NT2/D1 (cell line): Measurements from ENCODE around the gene C19orf33.

Experiments
- DNase-seq: peaks from one replicate; pipeline ENCODE4 v3.0.0-alpha.2; 2011; ENCODE audit warnings: low read depth, low spot score
- H3K27me3 ChIP-seq: 2 replicates; pipeline ENCODE4 v1.6.0; 2011; ENCODE audit warnings: mild to moderate bottlenecking; ENCODE audit not compliant: insufficient read length, insufficient read depth
- H3K36me3 ChIP-seq: 2 replicates; pipeline ENCODE4 v1.6.1; 2011; ENCODE audit warnings: mild to moderate bottlenecking, low read length, mixed read lengths; ENCODE audit not compliant: insufficient read depth, insufficient read length
- H3K4me1 ChIP-seq: 2 replicates; pipeline ENCODE4 v1.5.1; 2011; ENCODE audit not compliant: insufficient read depth, insufficient read length
- H3K4me3 ChIP-seq: 2 replicates; pipeline ENCODE4 v1.5.1; 2011; ENCODE audit warnings: low read depth; ENCODE audit not compliant: insufficient read length
- H3K9ac ChIP-seq: 2 replicates; pipeline ENCODE4 v1.6.0; 2011; ENCODE audit warnings: low read depth; ENCODE audit not compliant: insufficient read length
- H3K9me3 ChIP-seq: 2 replicates; pipeline ENCODE4 v1.5.1; 2011; ENCODE audit warnings: mild to moderate bottlenecking, low read length; ENCODE audit not compliant: insufficient read depth
- SUZ12 ChIP-seq: IDR thresholded peaks from 2 replicates; pipeline ENCODE4 v1.6.1; 2011; ENCODE audit not compliant: insufficient read length, insufficient read depth; ENCODE audit errors: extremely low read depth
- YY1 ChIP-seq: IDR thresholded peaks from 2 replicates; pipeline ENCODE4 v1.6.1; 2011; ENCODE audit not compliant: insufficient read length, insufficient read depth
- ZNF274 ChIP-seq: IDR thresholded peaks from 2 replicates; pipeline ENCODE4 v1.6.1; 2011; ENCODE audit warnings: mild to moderate bottlenecking, low read depth, low read length

Gene C19orf33

DNA sequence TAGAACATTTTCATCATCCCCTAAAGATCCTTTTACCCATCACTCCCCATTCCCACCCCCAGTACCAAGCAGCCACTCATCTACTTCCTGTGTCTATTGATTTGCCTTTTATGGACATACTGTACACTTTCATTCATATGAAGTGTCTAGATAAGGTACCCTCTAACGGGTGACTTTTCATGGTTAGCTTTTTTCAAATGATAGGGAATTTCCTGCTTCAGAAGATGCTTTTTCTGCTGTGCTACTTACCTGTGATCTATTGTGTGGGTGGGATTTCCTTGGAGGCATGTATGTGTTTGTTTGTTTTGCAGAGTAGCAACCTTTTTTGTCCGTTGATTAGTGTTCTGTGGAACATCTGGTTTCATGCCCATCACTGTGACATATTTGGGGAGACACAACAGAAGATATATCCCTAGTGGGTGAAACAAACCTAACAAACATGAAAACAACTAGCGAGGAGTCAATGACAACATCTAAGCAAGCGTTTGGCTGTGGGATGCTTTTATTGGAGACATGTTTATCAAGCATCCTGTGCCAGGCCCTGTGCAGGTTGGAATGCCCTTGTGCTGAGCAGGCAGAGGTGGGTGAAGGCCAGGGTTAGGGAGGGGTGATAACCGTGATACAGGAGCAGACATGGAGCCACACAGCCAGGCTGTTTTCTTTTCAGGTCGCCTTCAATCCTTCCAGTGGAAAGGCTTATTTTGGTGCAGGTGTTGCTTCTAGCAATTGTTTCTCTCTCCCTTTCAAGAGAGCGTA is 22.1 kb upstream of the C19orf33 start:
- no peak for DNase-seq
- Histone ChIP-seq H3K4me3 (no peak overlapping the region), H3K4me1 (peaks cover 4% of the 10 kb centered on the region), H3K9me3 (no peaks in the 10 kb centered on the region), H3K9ac (no peak overlapping the region), H3K27me3 (no peaks in the 10 kb centered on the region), H3K36me3 (peaks cover 46% of the 10 kb centered on the region)
- no peak for TF ChIP-seq SUZ12
- no peak for TF ChIP-seq YY1
- TF ChIP-seq ZNF274: no peak

DNA sequence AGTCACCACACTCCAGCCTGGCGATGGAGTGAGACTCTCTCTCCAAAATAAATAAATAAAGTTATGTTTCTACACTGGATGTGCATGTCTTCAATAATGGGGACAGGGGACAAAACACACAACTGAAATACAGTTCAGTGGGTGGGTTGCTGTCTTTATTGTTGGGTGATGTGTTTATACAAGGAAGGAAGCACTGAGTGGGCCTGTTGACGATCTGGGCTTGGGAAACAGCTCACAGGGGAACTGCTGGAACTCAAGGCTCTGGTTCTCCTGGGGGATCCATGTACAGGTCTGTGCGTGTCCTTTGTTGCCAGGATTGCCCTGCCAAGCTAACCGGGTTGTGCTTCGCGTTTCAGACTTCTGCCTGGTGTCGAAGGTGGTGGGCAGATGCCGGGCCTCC is 20.8 kb upstream of the C19orf33 start:
- H3K27me3 ChIP-seq: no peaks in the 10 kb centered on the region
- H3K4me3 ChIP-seq: no peak overlapping the region
- no peaks in the 10 kb centered on the region for H3K9me3 ChIP-seq
- DNase-seq: no peak
- H3K36me3 ChIP-seq: peaks cover 54% of the 10 kb centered on the region
- H3K9ac ChIP-seq: no peak overlapping the region
- no peak for TF ChIP-seq ZNF274
- TF ChIP-seq SUZ12: no peak
- TF ChIP-seq YY1: no peak
- H3K4me1 ChIP-seq: peaks cover 2% of the 10 kb centered on the region

DNA sequence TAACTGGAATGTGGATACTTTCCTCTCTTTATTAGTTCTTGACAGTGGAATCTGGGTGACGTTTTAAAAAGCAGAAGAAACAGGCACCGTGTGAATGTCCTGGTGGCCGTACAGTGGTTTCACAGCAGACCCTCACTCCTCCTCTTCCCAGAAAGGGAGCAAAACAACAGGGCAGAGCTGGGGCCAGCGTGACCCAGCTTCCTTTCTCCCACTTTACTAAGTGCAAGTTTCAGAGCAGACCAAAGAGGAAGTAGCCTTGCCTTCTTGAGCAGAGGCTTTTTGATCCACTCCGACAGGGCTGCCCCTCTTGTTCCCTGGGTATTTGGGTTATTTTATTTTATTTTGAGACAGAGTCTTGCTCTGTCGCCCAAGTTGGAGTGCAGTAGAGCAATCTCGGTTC is 19.6 kb upstream of the C19orf33 start:
- DNase-seq: no peak
- Histone ChIP-seq H3K4me1 (no peaks in the 10 kb centered on the region), H3K9ac (no peak overlapping the region), H3K27me3 (no peaks in the 10 kb centered on the region), H3K36me3 (peaks cover 65% of the 10 kb centered on the region), H3K4me3 (no peak overlapping the region), H3K9me3 (no peaks in the 10 kb centered on the region)
- no peak for TF ChIP-seq SUZ12
- TF ChIP-seq ZNF274: no peak
- TF ChIP-seq YY1: no peak

DNA sequence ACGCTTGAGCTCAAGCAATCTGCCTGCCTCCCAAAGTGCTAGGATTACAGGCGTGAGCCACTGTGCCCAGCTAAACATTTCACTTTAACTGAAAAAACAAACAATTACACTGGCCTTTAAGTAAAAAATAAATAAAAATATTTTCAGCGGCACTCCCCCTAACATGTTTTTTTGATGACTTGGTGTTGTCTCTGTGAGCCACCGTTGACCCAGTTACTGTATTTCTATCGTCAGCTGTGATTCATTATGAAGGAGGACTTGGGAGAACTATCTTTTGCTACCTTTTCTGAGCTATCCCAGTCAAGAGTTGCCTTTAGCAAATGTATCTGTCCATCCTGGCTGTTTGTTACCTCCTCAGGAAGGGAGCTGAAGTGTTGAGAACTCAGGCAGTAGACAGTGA is 18.5 kb upstream of the C19orf33 start:
- TF ChIP-seq YY1: no peak
- no peak for TF ChIP-seq ZNF274
- TF ChIP-seq SUZ12: no peak
- Histone ChIP-seq H3K27me3 (no peaks in the 10 kb centered on the region), H3K9ac (no peak overlapping the region), H3K4me1 (no peaks in the 10 kb centered on the region), H3K36me3 (peaks cover 69% of the 10 kb centered on the region), H3K4me3 (no peak overlapping the region), H3K9me3 (no peaks in the 10 kb centered on the region)
- DNase-seq: no peak

DNA sequence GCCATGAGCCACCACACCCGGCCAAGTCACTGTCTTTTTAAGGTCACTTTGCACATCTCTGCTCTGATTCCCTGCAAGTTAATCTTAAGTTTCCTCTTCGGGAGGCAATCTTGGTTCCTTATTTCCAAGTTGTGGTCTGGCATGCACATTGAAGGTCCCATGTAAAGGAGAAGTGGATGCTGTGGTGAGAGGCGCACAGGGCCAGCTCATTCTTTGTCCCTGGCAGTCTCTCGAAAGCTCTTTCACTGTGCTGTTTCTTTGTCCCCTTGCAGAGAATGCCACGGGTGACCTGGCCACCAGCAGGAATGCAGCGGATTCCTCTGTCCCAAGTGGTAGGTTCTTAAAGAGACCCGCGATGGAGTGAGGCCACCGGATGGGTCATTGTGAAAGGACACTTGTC is 16.4 kb upstream of the C19orf33 start:
- TF ChIP-seq YY1: no peak
- no peak for TF ChIP-seq SUZ12
- TF ChIP-seq ZNF274: no peak
- H3K36me3 ChIP-seq: peaks cover 74% of the 10 kb centered on the region

DNA sequence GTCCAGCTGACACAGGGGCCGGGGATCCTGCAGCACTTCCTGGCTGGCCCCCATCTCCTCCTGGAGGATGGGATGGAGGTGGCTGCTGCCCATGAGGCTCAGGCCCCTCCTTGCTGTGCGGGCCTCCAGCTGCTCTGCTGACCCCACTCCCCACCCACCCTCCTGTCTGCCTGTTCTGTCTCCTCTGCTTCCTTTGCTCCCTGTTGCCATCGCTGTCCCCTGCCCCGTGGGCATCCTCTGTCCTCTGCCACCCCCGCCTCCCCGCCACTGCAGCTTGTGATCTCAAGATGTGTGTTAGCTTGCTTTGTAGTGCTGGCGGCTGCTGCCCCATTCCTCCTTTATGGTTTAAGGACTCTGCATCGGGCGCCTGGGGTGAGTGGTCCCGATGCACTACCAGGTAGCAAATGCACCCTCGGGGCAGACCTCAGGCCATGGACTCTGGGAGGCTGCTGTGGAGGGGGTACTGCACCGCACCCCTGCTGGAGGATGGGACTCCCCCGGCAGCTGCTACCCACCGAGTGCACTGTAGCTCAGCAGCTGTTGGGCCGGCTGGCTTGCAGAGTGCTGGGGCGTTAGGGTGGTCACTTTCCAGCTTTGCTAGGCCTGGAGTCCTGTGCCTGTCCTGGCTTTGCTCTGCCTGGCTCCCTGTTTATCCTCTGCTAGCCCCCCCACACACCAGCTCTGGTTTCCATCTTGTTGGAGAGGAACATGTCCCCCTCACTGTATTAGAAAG is 15.8 kb upstream of the C19orf33 start:
- Histone ChIP-seq H3K27me3 (no peaks in the 10 kb centered on the region), H3K9ac (no peak overlapping the region), H3K36me3 (peaks cover 78% of the 10 kb centered on the region)

More for the DNA sequence above, 16.4 kb upstream of the C19orf33 start:
- Histone ChIP-seq H3K27me3 (no peaks in the 10 kb centered on the region), H3K4me1 (no peaks in the 10 kb centered on the region), H3K9ac (no peak overlapping the region), H3K9me3 (no peaks in the 10 kb centered on the region), H3K4me3 (no peak overlapping the region)
- DNase-seq: no peak

DNA sequence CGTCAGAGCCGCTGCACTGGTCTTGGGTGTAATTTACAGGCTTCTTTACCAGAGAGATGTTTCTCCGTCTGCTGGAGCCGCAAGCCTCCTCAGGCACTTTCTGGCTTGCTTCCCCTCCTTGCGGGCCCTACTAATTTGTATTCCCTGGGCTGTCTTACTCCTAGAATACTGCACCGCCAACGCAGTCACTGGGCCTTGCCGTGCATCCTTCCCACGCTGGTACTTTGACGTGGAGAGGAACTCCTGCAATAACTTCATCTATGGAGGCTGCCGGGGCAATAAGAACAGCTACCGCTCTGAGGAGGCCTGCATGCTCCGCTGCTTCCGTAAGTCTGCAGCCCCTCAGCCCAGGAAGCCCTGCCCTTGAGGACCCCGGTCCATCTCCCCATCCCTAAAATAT is 14.1 kb upstream of the C19orf33 start:
- H3K27me3 ChIP-seq: no peaks in the 10 kb centered on the region
- H3K4me3 ChIP-seq: no peak overlapping the region
- no peak for DNase-seq
- no peaks in the 10 kb centered on the region for H3K9me3 ChIP-seq
- peaks cover 70% of the 10 kb centered on the region for H3K36me3 ChIP-seq
- TF ChIP-seq SUZ12 (no peak), ZNF274 (no peak), YY1 (no peak)
- no peak overlapping the region for H3K9ac ChIP-seq
- peaks cover 4% of the 10 kb centered on the region for H3K4me1 ChIP-seq

More for the DNA sequence above, 15.8 kb upstream of the C19orf33 start:
- Histone ChIP-seq H3K9me3 (no peaks in the 10 kb centered on the region), H3K4me1 (peaks cover 2% of the 10 kb centered on the region), H3K4me3 (no peak overlapping the region)
- TF ChIP-seq ZNF274: no peak
- TF ChIP-seq YY1: no peak
- TF ChIP-seq SUZ12: no peak
- DNase-seq: no peak
